8988T (cell line): ENCODE results near the gene ENO1.
"Not testable (repeated sequence)": the region's sequence is repeated elsewhere in the genome, so short reads cannot be mapped to it uniquely, and the experiment has no call there.

Experiments
- DNase-seq: peaks from one replicate; pipeline ENCODE4 v3.0.0; 2011

ENO1 gene

GRCh38 chr1:8878448-8878697, at the start of gene ENO1:
TSS of gene ENO1 (minus strand) at chr1:8878686. CDS start at chr1:8874908, 3,778 bp downstream.
- no peak for DNase-seq

DNA sequence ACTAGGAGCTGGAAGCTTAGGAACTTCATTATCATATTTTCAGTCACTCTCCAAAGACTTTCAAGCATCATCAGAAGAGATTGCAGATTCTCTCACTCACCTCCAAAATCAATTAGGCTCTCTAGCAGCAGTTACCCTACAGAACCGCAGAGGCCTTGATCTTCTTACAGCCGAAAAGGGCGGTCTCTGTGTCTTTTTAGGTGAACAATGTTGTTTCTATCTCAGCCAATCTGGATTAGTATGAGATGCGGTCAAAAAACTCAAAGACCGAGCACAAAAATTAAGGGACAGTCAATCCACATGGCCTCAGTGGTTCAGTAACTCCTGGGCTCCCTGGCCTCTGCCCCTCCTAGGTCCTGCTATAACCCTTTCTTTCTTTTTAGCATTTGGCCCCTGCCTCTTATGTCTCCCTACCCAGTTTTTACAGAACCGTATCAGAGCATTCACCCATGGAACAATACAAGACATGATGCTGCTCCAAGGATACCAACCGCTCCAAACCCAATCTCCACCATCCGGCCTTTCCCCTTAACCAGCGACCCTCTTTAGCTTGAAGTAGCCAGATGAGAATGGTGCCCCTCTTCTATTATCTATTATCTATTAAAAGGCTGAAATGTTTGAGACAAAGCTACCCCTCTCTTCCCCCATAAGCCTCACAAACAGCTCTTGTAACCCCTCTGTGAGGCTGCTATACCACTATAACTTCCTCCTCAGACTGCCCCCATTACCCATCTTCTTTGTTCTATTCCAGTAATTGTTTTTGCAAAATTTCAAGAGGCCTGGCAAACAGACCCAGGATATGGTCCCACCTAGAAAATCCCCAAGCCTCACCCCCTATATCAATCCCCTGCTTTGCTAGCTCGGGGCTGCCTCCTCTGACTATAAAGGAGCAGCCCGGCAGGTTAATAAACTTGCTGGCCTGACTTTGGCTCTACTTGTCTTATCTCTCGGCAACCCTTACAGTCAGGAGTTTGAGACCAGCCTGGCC, 48.5 kb upstream of the ENO1 start:
- no peak for DNase-seq

DNA sequence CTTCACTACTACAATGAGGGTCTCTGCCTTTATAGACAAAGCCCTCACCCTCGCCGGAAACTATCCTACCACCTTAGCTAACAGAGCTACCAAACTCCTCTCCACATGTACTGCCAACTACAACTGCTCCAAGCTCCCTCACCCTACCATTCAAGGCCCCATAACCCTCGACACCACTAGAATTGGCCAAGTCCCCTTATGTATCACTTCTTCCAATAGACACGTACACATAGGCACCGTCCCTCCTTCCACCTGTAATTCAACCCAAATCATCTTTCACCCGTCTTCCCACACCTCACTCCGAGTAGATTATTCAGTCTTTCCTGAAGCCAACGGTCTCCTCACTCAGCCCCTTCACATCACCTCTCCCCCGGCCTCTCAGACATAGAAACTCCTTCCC, 47.5 kb upstream of the ENO1 start:
- DNase-seq, result no peak

- DNase-seq, result no peak
These were observed 46.9 kb upstream of the ENO1 start for GRCh38 chr1:8925406-8925805.

- DNase-seq, result no peak
These were observed 44.5 kb upstream of the ENO1 start for GRCh38 chr1:8922962-8923361.

DNA sequence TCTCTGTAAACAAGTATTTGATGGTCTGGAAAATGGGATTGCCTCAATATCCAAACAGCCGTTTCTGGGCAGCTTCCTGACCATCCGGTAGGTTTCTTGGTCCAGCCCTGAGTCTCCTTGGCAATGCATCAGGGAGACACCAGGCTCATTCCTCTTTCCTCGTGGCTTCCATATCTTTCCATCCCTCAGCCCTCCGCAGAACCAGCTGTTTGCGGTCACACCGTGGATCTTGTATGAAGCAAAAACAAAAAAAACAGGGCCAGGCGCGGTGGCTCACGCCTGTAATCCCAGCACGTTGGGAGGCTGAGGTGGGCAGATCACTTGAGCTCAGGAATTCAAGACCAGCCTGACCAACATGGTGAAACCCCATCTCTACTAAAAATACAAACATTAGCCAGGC, 39.0 kb upstream of the ENO1 start:
- DNase-seq, result not testable (repeated sequence)

DNA sequence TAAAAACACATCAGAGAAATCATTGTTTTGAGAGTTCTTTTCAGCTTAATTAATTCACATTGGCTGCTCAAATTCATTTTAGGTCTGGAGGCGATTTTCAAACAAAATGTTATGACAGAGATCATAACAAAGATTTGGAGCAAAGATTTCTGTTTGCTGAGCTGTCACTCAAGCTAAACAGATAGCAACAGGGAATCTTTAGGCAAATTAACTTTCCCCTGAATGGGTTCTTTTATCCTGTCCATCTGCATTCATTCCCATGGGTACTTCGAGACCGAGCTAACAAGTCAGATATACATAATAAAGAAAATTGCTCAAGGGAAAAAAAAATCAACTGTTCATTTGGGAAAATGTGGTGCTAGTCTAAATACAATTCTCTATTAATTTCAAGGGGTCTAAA, 37.0 kb upstream of the ENO1 start:
- no peak for DNase-seq

DNA sequence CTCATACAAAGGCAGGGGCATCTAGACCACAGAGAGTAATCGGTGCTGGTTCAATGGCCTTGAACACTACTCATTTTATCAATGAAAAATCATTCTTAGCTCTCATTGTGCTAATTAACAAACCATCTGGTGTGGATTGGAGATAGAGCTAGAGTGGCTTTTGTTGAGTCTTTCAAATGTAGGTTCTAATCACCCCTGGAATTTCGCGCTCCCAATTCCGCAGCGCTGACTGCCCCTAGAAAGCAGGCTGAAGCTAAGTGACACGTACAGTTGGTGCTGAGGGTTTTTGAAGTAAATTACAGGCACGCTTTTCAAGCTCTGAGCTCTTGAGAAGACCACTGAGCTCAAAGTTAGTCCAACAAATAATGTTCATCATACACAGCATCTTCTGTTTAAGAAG, 36.0 kb upstream of the ENO1 start:
- DNase-seq, result no peak

DNA sequence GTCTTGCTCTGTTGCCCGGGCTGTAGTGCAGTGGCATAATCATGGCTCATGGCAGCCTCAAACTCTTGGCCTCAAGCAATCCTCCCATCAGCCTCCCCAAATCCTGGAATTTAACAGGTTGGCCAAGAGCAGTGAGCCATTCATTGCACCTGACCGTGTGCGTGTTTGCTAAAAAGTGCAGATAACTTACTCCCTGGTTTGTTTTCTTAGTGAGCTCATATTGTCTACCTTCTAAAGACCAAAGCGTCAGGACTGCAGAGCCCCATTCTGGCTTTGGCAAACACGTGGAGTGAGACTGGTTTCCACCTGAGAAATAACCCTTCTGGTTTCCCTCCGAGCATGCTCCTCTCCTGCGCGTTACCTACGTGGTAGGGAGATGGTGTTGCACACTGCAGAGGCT, 35.0 kb upstream of the ENO1 start:
- no peak for DNase-seq

- DNase-seq, result no peak
These were observed 33.2 kb upstream of the ENO1 start for GRCh38 chr1:8911416-8912309.

DNA sequence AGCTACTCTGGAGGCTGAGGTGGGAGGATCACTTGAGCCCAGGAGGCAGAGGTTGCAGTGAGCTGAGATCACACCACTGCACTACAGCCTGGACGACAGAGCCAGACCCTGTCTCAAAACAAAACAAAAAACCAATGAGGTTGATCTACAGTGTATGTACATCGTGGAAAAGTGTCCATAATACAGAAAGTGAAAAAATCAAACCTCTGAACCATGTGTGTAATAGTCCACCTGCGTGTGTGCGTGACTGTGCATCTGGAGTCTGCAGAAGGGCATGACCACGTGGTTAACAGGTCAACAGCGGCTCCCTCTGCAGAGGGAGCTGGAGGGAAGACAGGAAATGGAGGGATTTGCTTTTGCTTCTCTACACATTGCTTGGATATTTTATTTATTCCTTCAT, 32.4 kb upstream of the ENO1 start:
- no peak for DNase-seq

DNA sequence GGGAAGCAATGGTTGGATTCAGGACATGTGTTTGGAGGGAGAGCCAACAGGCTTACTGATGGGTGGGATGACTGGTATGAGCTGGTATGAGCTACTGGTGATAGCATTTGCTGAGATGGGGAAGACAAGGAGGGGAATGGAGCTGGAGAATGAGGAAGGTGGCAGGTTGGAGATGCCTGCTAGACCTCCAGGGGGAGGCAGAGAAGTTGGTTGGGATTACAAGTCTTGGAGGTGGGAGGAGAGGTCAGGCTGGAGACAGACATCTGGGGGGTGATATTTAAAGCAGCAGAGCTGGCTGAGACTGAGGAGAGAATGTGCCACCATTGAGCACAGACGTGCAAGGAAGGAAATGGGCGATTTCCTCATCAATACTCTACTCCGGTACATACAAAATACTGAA, 31.8 kb upstream of the ENO1 start:
- DNase-seq, result no peak

DNA sequence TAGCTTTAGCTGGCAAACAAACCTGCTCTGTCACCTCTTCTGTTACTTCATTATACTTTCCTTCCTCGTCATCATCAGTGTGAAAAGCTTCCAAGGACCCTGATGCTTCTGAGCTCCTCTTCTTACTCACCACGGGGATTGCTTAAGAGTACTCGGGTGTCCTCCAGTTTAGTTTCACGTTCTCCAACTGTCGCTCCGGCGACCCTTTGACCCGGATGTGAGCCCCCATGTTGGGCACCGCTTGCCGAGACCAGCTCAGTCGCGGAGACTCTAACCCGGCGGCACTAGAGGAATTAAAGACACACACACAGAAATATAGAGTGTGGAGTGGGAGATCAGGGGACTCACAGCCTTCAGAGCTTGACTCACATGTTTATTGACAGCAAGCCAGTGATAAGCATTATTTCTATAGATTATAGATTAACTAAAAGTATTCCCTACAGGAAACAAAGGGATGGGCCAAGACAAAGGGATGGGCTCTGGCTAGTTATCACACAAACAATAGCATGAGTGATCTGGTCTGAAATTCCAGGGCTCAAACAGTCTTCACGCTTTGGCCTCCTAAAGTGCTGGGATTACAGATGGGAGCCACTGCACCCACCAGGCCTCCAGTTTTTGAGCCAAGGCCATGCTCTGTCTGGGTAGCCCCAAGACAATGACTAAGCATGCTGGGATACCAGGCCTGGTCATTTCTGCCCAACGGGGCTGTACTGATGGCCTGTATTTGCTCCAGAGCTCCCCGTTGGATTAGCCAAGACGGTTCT, 30.1 kb upstream of the ENO1 start:
- DNase-seq, result no peak

- no peak for DNase-seq
These were observed 27.2 kb upstream of the ENO1 start for GRCh38 chr1:8905582-8906191.

GRCh38 chr1:8903908-8904650, 25.6 kb upstream of the ENO1 start:
- DNase-seq, result peak; percentile 55

GRCh38 chr1:8903410-8903809, 24.9 kb upstream of the ENO1 start:
- no peak for DNase-seq

DNA sequence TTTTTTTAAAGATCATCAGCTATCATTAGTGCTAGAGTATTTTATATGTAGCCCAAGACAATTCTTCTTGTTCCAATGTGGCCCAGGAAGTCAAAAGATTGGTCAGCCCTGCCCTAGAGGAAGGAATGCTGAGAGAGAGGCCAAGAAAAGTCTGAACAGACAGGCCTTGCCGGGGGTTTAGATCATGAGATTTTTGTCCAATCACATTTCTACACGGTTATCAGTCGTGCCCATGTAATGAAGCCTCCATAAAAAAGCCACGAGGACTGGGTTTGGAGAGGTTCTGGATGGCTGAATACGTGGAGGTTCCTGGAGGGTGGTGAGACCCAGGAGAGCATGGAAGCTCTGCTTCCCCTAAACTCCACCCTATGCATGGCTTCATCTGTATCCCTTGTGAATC, 24.3 kb upstream of the ENO1 start:
- DNase-seq, result no peak

- not testable (repeated sequence) for DNase-seq
These were observed 22.2 kb upstream of the ENO1 start for GRCh38 chr1:8900684-8901083.

- no peak for DNase-seq
These were observed 20.6 kb upstream of the ENO1 start for GRCh38 chr1:8899046-8899445.

DNA sequence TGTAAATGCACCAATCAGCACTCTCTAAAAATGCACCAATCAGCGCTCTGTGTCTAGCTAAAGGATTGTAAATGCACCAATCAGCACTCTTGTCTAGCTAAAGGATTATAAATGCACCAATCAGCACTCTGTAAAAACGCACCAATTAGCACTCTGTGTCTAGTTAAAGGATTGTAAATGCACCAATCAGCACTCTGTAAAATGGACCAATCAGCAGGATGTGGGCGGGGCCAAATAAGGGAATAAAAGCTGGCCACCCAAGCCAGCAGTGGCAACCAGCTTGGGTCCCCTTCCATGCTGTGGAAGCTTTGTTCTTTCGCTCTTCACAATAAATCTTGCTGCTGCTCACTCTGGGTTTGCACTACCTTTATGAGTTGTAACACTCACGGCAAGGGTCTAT, 19.9 kb upstream of the ENO1 start:
- not testable (repeated sequence) for DNase-seq

GRCh38 chr1:8897505-8897904, 19.0 kb upstream of the ENO1 start:
- DNase-seq, result not testable (repeated sequence)

- not testable (repeated sequence) for DNase-seq
These were observed 18.3 kb upstream of the ENO1 start for GRCh38 chr1:8896775-8897174.
